ENCODE data around the gene INPP5E.

INPP5E gene

DNA sequence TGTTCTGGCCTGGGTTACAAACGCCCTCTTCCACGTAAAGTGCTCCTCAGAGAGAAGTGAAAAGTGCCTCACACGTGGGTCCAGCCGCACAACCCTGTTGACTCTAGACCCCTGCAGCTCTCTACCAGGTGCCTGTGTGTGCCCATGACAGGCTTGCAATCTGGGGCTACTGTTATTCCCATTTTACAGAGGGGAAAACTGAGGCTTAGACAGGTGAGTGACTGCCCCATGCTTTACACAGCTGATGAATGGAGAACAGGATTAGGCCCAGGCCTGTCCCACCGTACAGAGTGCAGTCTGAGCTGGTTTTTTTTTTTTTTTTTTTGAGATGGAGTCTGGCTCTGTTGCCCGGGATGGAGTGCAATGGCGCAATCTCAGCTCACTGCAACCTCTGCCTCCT lies 6.2 kb upstream of the INPP5E start:
- DNase-seq = no peak

GRCh38 chr9:136444102-136444501 lies 4.5 kb upstream of the INPP5E start:
- no peak for DNase-seq

GRCh38 chr9:136443687-136444086 lies 4.0 kb upstream of the INPP5E start:
- DNase-seq = no peak

DNA sequence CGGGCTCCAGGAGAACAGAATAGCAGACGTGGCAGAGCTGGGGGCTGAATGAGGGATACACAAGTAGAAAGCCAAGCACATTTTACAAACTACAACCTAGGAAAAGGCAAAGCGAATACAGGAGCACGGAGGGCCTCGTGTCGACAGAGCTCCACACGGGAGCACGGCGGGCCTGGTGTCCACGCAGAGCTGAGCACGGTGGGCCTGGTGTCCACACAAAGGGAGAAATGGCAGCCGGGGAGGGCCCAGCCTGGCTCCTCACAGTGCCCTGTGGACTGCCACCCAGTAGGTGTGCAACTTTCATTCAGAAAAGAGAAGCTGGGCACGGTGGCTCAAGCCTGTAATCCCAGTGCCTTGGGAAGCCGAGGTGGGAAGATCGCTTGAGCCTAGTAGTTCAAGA lies 3.4 kb upstream of the INPP5E start:
- no peak for DNase-seq

DNA sequence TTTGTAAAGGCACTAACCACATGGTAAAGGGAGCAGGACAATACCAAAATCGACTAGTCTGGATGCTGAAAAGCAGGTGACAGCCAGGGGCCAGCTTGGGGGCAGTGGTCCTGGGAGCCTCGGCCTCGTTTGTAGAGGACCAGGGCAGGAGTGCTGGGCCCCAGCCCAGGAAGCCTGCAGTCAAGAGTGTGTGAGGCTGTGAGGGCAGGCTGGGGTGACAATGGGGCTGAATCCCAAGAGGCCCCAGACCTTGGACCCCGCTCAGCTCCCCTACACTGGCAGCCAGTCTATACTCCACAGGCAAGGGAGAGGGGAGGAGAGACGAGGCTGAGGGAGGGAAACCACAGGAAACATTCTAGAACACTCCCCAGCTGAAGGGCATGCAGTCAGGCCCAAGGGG lies 2.6 kb upstream of the INPP5E start:
- no peak for DNase-seq

DNA sequence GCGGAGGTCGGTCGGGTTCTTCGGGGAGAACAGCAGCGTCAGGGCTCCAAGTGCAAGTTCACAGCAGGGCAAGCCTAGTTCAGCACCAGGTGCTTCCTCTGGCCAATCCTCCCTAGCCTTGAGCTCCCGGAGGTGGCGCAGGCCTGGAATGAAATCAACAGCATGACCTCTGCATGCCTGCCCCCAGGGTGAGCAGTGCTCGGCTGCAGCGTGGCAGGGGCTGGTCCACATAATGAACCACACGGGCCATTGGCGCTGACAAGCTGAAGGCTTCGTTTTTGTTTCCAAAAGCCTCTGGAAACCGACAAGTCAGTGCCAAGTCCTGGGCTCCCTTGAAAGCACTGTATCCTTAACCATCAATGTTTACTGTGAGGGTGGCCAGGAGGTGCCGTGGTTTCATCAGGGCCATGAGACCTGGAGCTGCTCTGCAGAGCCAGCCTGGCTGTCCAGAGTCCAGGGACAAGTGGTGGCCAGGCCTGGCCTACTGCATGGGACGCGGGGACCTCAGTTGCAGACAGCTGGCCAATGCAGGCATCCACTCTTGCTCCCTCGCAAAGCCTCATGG lies 2.1 kb upstream of the INPP5E start:
- DNase-seq = no peak

DNA sequence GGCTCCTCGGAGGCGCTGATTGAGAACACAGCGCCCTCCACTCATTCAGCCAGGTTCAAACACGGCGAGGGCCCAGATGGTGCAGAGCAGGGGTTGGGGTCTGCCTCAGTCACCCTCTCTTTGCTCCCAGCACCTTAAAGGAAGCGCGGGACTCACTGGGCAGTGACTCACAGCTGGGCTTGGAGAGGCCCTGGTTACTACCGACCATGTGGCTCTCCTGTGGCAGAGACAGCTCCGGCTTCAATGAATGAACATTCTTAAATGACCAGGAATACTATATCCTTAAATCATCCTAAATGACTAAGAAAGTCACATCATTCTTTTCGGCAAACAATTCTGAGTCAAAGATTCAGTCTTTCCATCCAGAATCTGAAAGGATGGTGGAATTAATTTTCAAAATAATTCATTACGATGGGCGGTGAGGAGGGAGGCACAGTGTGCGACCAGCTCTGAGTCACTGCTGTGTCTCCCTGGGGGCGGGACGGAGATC lies 1.6 kb upstream of the INPP5E start:
- no peak for DNase-seq

- peak; percentile 39 for DNase-seq
Measured at GRCh38 chr9:136438548-136439480, 831 bp downstream of the INPP5E start.

DNA sequence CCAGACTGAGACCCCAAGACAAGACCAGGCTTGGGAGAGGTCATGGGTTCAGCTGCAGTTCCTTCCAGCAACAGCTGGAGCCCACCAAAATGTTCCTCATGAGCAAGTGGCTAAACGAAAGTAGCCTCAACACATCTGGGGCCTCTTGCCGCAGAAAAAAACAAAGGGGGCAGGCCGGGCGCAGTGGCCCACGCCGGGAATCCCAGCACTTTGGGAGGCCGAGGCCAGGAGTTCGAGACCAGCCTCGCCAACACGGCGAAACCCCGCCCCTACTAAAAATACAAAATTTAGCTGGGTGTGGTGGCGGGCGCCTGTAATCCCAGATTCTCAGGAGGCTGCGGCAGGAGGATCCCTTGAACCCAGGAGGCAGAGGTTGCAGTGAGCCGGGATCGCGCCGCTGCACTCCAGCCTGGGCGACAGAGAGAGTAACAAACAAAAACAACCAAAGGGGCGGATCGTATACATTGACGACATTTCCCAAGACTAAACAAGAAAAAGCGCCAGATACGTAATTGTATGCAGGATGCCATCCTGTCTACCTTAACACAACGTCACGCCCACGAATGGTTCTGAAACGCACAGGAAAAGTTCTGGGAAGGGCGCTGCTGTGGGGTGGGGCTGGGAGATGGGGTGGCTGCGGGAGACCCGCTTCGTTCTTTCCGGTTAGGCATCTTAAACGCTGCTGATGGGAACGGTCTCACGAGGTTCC lies 1.7 kb downstream of the INPP5E start:
- DNase-seq = no peak

DNA sequence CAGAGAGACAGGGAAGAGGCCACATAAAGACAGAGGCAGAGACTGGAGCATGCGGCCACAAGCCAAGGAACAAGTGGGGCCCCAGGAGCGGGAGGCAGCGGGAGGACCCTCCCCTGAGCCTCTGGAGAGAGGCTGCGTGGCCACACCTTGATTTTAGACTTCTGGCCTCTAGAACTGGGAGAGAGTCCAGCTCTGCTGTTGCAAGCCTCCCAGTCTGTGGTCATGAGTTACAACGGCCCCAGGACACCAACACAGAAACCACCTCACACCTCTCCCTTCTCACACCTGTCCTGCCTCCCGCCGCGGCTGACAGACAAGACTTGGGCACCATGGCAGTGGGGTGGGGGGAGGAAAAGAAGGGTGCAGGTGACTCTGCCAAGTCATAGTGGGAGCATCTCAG lies 2.2 kb downstream of the INPP5E start:
- DNase-seq = no peak

GRCh38 chr9:136436055-136436634 lies 3.5 kb downstream of the INPP5E start:
- no peak for DNase-seq

GRCh38 chr9:136434580-136435169 lies 5.0 kb downstream of the INPP5E start:
- DNase-seq = no peak

DNA sequence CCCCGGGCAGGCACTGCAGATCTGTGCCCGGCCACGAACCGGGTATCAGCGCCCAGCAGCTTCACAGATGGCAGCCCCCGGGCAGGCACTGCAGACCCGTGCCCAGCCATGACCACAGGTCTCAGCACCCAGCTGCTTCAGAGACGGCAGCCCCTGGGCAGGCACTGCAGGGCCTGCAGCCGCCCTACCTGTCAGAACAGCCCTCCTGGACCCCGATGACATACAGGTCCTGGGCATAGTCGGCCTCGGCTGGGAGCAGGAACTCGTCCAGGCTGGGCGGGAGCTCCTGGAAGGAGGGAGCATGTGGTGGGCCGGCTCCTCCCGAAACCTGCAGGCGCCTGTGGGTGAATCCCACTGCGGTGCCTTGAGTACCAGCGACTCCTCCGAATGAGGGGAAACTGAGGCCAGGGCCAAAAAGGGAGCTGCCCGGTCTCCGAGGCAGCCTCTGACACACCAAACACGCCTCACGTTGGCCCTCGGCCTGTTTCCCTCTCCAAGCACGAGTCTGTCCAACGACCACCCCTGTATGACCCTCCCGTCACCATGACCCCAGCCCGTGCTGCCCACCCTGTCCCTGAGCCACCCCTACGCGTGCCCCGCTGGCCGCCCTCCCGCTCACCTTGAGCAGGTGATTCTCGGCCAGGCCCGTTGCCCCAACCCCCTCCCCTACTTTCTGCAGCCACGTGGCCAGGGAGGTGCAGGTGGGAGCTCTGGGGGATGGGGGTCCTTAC lies 5.6 kb downstream of the INPP5E start:
- DNase-seq = no peak

DNA sequence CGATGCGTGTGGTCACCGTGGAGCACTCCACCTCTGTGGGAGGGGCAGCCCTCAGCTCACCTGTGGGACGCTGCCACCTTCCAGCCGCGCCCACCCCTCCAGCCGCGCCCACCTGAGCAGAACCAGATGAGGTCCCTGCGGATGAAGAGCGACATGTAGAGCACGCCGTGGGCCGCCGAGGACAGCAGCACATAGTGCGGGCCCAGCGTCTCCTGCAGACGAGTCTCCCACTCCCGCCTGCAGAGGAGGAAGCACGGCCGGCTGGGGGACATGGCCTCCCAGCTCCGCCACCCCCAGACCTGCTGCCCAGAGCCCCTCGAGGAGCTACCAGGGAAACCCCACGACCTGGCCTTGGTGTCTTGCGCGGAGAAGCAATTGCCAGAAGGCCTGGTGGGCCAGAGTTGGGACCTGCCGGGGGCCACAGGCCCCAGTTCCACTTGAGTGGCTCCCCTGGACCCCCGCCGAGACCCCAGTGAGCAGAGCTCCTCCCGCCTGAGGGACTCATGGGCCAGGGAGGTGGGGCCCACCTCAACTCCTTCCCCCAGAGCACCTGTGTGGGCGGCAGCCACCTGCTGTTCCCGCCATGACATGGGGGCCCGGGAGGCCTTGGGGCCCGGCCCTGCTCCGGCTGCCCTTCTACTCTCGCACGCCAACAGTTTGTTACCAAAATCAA lies 6.5 kb downstream of the INPP5E start:
- no peak for DNase-seq

DNA sequence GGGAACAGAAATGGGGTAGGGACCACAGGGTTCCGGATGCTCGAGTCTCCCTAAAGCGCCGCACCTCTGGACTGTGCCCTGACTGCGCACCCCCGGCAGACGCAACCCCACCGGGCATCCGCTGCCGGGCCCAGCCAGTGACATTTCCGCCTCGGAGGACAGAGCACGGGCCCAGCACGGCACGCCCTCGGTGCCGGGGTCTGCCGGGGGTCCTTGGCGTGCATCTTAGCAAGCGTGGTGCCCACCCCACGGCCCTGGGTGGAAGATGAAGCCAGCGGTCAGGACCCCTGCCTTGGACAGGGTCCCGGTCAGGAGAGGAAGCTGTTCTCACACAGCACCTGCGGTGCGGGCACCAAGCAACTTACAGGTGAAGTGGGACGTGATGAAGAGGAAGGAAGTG lies 7.1 kb downstream of the INPP5E start:
- DNase-seq = no peak

DNA sequence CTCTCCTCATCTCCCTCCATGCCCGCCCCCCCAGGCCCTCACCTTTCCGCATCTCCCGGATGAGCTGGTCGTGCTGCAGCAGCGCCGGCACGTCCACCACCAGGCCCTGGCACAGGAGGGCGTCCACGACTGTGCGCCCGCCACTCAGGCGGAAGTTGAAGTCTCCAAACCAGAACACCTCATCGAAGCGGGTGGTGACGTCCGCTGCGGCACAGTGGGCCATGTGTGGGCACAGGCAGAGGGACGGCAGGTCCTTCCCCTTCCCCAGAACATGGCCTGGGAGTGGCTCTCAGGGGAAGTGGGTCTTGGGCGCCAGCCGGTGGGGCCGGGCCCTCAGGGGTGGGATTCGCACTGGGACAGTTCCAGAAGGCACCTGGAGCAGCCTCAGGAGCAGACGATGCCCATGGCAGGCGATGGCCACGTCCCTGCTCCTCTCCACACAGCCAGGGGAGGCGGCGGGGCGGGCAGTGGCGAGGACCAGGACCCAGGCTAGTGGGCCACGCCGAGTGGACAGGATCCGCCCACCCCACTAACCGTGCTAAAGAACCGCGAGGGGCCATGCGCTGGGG lies 7.8 kb downstream of the INPP5E start:
- DNase-seq = no peak

DNA sequence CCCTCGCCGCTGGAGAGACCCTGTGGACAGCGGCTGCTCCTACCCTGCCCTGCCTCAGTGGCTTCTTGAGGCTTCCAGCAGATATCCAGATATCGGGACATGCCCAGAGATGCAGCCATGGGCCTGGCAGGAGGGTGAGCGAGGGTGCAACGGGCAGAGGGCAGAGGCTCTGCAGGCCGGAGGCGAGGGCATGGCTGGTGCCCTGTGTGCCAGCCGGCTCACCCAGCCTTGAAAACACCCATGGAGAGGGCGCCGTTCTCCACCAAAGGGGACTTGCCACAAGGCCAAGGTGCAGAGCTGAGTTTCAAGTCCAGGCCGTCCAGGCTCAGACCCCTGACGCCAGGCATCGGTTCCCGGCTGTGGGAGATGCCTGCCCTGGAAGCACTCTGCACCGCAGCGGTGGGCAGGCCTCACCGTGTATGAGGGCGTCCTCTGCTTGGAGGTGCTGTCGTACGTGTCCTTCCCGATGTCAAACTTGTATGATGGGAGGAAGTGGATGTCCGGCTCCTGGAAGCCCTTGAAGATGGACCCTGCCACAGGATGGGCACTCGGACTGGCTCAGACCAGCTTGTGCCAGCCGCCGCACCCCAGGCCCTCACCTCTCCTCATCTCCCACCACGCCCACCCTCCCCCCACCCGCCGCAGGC lies 8.9 kb downstream of the INPP5E start:
- no peak for DNase-seq

DNA sequence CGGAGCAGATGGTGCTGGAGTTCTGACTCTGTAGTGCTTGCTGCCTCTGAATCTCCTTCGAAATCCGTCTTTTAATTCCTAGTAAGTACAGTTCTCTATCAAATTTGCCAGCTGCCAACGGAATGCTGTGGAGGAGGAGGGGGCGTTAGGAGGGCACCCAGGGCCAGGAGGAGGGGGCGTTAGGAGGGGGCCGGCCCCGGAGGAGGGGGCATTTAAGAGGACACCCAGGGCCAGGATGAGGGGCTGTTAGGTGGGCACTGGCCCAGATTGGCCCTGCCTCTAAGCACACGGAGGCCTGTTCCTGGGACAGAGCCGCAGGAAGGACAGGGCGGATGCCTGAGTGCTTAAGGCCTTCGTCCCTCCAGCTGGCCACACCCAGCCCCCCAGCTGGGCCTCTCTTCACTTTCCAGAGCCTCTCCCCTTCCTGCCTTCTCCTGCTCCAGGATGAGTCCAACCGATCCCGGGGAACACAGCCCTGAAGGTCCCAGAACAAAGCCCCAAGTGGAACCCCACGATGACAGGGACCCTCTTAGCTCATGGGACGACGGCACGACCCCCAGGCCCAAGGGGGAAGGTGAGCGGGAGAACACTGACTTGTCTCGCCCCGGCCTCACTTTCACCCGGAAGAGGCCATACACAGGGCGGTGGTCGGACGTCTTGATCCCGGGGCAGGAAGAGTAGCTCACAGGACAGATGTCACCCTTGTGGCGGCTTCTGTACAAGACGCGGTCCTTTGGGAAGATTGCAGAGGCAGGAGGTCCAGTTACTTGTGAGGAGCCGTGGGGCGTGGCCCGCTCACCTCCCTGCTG lies 9.8 kb downstream of the INPP5E start:
- DNase-seq = no peak

DNA sequence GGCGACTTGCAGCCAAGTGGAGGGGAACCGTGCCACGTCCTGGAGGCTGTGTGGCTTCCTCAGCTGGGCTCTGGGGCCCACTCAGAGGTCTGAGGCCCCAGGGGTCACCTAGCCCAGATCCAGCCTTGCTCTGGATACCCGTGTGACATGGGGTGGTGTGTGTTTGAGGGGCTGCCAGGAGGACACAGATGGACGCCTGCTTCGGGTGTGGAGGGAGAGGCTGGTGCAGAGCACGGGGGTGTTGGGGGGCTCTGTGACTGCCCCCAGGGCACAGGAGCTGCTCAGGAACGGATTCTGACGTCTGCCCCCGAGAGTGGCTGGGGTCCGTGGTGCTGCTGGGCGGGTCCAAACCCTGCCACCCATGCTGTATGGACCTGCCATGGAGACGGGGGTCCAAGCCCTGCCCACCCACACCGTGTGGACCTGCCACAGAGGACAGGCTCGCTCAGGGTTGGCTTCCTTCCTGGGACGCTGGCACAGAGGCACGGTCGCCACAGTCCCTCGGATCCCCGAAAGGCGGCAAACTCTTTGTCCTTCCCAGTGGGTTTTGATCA lies 10.5 kb downstream of the INPP5E start:
- DNase-seq = no peak

DNA sequence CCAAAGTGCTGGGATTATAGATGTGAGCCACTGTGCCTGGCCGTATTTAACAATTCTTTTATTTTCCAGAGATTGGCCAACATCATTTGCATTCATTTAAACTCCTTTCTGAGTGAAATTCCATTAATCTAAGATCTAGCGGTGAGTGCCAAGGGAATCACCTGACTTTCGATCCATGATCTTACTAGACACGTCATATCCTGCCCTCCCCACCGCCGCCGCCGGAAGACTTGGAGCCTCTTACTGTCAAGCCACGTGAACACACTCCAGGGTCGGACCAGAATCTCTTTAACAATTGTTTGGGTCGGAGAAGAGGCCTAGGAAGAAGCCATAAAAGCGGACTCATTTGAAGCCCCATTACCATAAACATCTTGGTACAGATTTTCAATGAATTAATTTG lies 12.9 kb downstream of the INPP5E start:
- DNase-seq = no peak
